HG03039 (cell line): Measurements from ENCODE around the gene FGF1.

Experiments used
- ATAC-seq: cut with Tn5 transposase; IDR thresholded peaks from one replicate; pipeline ENCODE4 v1.9.1; 2021; ENCODE audit warnings: mild to moderate bottlenecking, moderate library complexity; ENCODE audit not compliant: unreplicated experiment

FGF1 gene

DNA sequence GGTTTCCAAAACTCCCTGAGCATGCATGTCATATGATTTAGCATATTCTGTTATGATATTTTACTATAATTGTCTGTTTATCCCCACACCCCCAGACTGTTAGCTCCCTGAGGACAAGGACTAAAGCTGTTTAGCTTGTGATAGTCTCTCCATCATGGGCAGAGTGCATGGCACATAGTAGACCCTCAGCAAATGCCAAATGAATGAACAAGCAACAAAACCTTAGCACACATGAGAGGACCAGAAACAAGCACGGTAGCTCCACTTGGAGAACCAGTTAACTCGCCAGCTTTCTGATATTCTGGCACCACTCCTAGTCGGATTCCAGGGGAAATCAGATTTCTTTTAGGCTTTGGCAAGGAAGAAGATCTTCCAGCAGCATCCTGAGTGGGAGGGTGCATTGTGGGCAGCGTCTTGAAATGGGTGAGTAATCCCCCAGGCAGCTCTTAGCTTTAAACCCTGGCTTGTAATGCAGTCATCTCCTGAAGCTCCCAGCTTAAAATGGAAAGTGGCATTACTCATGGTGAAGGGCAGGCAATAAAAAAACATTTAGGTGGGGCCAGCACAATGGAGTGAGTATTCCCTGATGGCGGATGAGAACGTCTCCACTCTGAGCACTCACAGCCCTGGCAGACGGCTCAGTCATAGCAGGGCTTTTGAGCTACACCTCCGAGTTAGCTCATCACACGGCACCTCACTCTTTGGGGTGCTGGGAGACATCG lies 41.1 kb downstream of the FGF1 start:
- ATAC-seq = no peak

- ATAC-seq = no peak
Measured at GRCh38 chr5:142644127-142644526, 41.8 kb downstream of the FGF1 start.

- ATAC-seq = no peak
Measured at GRCh38 chr5:142643634-142644033, 42.3 kb downstream of the FGF1 start.

DNA sequence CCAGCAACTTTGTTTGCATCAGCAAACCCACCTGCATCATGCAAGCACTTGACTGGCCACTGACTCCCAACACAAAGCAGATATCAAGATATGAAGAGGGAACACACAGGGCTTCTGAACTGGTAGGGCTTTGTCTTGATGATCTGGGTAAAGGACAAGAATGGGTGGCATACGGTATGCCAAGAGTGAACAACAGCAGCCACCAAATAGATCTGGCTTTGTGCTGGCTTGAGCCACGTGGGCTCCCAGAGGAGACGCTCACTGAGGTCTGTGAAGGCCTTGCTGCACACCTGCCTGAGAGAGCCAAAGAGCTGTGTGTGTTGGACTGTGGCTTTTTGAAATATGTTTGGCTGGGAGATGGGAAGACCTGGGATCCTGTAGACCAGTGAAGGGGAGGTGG lies 43.5 kb downstream of the FGF1 start:
- ATAC-seq = no peak

DNA sequence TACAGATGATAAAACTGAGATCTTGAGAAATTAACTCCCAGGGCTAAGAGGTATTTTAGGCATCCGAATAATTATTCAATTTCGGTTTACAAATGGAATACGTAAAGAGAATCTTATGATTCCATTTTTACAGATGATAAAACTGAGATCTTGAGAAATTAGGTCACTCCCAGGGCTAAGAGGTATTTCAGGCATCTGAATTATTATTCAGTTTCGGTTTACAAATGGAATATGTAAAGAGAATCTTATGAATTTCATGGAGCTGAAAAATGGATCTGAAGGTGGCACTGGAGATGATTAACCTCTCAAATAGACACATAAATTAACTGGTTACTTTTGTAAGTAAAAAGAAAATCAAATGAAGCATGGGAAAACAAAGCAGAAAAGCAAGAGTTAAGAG lies 44.2 kb downstream of the FGF1 start:
- no peak for ATAC-seq

DNA sequence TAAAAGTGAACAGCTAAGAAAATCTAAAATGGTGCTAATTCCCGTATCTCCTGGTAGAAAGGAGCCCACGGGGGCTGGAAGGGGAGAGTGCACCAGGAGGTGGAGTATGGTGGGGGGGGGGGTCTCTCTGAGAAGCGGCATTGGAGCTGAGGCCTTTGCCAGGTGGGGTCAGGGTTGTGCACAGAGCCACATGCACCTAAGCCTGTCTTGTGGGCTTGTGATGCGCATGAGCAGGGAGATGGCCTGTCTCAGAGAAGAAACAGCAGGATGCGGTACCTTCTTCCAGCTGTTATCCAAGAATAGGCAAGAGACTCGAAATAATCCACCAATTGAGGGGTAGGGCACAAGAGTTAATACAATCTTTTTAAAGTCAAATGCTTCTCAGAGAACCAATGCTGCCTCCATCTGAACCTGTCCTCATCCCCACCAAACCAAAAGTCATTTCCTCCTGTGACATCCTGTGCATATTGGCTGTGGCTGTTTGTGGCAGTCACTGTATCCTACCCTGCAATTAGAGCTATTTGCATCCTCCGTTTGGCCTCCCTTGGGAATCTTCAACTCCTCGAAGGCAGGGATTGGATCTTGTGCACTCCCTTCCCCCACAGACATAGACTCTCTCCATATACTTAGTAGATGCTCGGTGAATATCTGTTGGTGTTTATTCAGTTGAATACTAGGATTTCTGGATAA lies 45.4 kb downstream of the FGF1 start:
- ATAC-seq = no peak

DNA sequence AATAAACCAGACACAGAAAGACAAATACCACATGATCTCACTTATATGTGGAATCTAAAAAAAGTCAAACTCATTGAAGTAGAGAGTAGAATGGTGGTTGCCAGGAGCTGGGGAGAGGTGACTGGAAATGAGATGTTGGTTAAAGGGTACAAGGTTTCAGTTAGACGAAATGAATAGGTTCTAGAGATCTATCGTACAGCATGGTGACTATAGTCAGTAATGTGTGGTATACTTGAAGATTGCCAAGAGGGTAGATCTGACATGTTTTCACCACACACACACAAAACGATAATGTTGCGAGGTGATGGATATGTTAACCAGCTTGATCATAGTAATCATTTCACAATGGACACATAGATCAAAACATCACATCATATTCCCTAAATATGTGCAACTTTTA lies 46.4 kb downstream of the FGF1 start:
- no peak for ATAC-seq

DNA sequence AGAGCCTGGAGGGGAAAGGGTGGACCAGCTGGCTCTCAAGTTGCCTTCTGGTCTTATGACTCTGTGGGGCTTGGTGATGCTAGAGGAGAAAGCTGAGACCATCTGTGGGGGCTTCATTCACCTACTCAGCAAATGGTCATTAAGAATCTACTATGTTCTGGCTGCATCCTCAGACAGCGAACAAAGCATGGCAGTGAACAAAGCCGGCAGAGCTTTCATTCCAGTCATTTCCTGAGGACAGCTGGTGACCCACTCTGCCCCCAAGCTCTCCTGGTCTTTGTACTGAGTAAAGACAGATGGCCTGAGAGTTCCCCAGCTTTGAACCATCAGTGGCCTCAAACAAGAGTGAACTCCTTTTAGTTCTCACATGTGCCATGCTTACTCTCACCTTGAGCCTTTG lies 48.0 kb downstream of the FGF1 start:
- ATAC-seq = no peak

- ATAC-seq = no peak
Measured at GRCh38 chr5:142636698-142637324, 49.1 kb downstream of the FGF1 start.

GRCh38 chr5:142636093-142636492 lies 49.8 kb downstream of the FGF1 start:
- ATAC-seq = no peak

DNA sequence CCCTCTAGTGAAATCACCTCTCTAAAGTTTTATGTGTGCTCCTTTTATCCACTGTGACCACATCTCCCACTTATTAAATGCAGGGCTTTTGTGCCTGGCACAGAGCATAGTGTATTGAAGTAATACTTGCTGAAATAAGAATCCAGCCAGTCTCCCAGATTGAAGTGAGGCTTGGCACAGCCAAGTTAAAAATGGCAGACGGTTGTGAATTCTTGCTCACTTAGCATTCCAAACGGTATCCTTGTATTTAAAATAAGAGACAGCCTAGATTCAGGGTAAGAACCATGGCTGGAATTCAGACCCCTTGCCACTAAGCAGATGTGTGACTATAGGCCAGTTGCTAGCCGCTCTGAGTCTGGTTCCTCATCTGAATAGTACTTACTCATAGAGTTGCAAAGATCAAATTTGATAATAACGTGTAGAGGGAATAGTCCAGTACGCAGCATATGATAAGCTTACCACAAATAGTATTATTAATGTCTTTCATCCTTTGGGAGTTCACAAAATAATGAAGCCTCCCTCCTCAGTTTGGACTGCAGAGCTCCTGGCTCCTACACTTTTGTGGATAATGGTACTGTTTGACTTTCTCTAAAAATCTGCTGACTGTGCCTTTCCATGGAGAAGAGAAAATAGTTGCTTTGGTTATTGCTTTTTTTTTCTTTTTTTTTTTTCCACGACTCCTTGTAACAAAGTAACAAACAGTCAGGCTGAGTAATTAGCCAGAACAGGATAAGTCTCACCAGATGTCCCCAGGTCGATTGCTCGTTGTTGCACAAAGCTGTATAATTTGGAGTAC lies 51.5 kb downstream of the FGF1 start:
- ATAC-seq = no peak

- ATAC-seq = no peak
Measured at GRCh38 chr5:142630927-142631539, 54.9 kb downstream of the FGF1 start.

DNA sequence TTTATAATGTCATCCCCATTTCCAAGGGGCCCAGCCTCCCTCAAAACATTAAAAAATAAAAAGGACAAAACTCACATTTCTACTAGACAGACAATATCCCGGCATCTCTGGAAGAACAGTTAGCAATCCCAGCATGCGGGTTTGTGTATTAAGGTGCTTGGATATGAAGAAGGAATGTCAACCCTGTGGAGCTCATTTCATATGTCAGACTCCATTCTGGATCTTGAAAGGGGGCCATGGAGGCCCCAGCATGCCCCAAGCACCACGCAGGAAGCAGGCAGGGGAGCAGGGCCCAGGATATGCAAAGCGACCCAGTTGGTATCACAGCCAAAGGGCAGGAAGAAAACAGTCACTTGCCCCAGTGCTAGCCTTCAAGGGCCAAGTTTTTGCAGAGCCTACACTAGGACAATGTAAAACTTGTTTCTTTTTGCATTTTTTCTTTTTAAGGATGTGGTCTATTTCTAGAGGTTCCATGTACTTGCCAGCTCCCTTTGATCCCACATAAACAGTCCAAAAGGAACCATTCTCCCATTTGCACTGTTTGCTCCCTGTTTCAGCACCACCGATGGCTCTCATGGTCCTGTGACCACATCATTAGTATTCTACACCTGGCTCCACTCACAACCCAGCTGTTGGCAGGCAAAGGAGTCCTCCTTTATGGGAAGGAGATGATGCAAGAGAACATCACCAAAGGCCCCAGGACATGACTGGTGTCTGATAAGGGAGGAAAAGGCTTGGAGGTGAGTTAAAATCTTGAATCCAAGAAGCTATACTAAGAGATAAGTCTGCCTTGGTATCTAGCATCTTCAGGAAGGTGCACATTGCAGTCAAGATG lies 58.3 kb downstream of the FGF1 start:
- no peak for ATAC-seq

DNA sequence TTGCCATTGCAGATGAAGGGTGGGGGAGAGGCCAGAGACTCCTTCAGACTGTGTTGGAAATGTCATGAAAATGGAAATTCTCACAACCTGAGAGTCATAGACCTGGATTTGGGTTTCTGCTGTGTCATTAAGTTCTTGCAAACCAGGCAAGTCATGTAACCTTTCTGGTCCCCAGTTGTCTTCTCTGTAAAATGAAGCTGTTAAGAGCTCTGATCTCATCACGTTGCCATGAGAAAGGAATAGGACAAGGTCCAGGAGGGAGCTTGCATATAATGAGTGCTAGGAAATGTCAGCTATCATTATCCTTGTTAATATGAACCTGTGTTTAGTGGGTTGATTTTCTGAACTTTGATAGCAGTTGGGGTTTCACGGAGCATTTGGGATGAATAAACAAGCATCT lies 59.1 kb downstream of the FGF1 start:
- ATAC-seq = no peak

DNA sequence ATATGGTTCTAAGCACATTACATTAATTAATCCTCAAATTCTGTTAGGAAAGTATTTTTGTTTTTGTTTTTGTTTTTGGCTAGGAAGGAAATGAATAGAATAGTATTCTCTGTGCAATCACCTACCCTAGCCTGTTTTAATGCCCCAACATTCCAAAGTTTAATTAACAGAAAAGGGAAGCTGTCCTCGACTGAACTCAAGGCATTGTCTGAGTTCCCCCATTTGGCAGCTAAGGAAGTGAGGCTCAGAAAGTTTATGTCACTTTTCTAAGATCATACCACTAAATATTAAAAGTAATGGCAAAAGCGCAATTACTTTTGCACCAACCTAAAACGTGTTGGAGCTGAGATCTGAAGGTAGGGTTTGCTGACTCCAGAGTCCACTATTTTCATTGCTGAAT lies 59.8 kb downstream of the FGF1 start:
- ATAC-seq = no peak

- ATAC-seq = no peak
Measured at GRCh38 chr5:142621227-142621626, 64.7 kb downstream of the FGF1 start.

DNA sequence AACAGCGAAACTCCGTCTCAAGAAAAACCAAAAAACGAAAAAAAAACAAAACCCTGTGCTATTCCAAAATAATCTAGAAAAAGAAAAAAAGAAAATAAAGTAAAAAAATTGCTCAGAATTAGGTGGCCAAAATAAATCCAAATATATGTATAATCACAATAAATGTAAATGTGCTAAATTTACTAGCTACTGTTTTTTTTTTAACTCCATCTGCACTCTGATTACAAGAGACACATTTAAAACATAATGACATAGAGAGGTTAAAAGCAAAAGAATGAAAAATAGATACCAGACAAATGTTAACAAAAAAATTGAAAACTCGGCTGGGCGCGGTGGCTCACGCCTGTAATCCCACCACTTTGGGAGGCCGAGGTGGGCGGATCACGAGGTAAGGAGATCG lies 66.1 kb downstream of the FGF1 start:
- no peak for ATAC-seq

DNA sequence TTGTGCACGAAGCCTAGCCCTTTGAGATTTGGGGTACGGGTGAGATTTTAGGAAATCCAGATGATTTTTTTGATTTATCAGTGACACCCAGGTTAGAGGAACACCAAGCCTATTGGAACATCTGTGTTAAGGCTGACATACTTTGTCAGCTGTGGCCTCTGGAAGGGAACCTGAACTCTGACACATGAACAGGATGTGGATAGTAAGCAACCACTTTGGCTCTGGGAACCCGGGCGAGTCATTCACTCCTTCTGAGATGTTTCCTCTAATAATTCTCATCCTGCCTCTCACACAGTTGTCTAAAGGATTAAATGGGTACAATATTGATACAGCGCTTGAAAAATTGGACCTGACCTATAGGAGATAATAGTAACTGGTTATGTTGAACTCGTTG lies 67.8 kb downstream of the FGF1 start:
- ATAC-seq = no peak

DNA sequence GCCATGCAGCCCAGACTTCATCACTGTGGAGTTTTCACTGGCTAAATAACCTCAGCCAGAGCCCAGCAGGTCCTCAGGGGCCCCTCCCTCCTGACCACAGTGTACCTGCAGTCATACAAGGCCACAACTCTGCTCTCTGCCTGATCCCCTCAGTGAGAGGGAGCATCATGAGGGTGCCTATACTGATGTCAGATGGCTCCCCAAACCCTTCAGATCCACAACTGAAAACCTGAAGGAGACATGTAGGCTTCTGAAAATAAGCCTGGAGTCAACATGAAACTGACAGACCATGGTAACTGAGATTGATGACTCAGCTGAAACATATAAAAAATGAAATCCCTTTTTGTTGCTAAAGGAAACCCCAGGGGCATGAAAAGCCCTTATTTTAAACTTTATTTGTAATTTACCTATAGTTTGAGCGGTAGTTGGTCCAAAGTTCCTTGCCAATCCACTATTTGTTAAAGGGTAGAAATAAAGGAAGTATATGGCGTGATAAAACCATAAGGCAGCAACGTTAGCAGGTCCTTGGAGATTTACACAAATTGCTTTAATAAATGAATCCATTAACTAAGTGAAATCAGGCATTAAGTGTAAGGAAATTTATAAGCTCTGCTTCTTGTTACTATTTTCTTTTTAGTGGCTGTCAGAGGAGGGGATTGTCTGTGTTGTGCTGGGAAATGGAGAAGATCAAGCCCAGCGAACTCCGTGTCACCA lies 68.3 kb downstream of the FGF1 start:
- ATAC-seq = no peak

GRCh38 chr5:142615948-142616347 lies 69.9 kb downstream of the FGF1 start:
- no peak for ATAC-seq
